ENCODE data around the gene SNAPC2. TPM values are rescaled to one million over a fixed set of nuclear protein-coding genes. Genes with fewer than 3 reads are reported as not detected.

SNAPC2 gene
- total and polyA plus RNA-seq, 7 donors, result 11.6 to 31.2 (median 20.3) TPM

- WGBS, 2 donors, result 92 to 95% methylated on average over 12 of the region's 12 CpGs
- peaks cover 42 to 97% (median 50%) of the 10 kb centered on the region in 4 donors for H3K36me3 ChIP-seq
These were observed 46.0 kb downstream of the SNAPC2 start for GRCh38 chr19:7965921-7966665.

GRCh38 chr19:7968008-7968795, 48.1 kb downstream of the SNAPC2 start:
- no peak overlapping the region for H3K27ac ChIP-seq
- no peaks in the 10 kb centered on the region for H3K9me3 ChIP-seq
- intact Hi-C loops (cut with DNase I), result no loop called here
- no peaks in the 10 kb centered on the region for H3K4me1 ChIP-seq
- H3K4me3 ChIP-seq, result no peak overlapping the region
- H3K36me3 ChIP-seq, result peaks cover 37 to 97% (median 49%) of the 10 kb centered on the region in 4 donors
- no peak for DNase-seq
- TF ChIP-seq POLR2A (IDR thresholded peaks at IDR 0.05) (no peak), CTCF (IDR thresholded peaks at IDR 0.05) (no peak), EP300 (IDR thresholded peaks at IDR 0.05) (no peak), POLR2AphosphoS5 (IDR thresholded peaks at IDR 0.05) (no peak)
- H3K27me3 ChIP-seq, result no peaks in the 10 kb centered on the region
- 95 to 96% methylated on average over 15 of the region's 15 CpGs for WGBS, 2 donors

More at GRCh38 chr19:7965921-7966665, 46.0 kb downstream of the SNAPC2 start:
- Histone ChIP-seq H3K9me3 (no peaks in the 10 kb centered on the region), H3K27me3 (no peaks in the 10 kb centered on the region), H3K27ac (no peak overlapping the region), H3K4me3 (no peak overlapping the region), H3K4me1 (no peaks in the 10 kb centered on the region)
- TF ChIP-seq POLR2AphosphoS5 (IDR thresholded peaks at IDR 0.05) (no peak), EP300 (IDR thresholded peaks at IDR 0.05) (no peak), CTCF (IDR thresholded peaks at IDR 0.05) (no peak), POLR2A (IDR thresholded peaks at IDR 0.05) (no peak)
- DNase-seq, result no peak
- intact Hi-C loops (cut with DNase I), result no loop called here

- Histone ChIP-seq H3K27ac (no peak overlapping the region), H3K9me3 (no peaks in the 10 kb centered on the region), H3K4me1 (no peaks in the 10 kb centered on the region), H3K4me3 (no peak overlapping the region), H3K36me3 (peaks cover 33 to 97% (median 50%) of the 10 kb centered on the region in 4 donors), H3K27me3 (no peaks in the 10 kb centered on the region)
- no peak for DNase-seq
- TF ChIP-seq CTCF (IDR thresholded peaks at IDR 0.05) (no peak), EP300 (IDR thresholded peaks at IDR 0.05) (no peak), POLR2AphosphoS5 (IDR thresholded peaks at IDR 0.05) (no peak), POLR2A (IDR thresholded peaks at IDR 0.05) (no peak)
- 90 to 94% methylated on average over 20 of the region's 20 CpGs for WGBS, 2 donors
- intact Hi-C loops (cut with DNase I), result no loop called here
These were observed 48.8 kb downstream of the SNAPC2 start for GRCh38 chr19:7968796-7969554.

- Histone ChIP-seq H3K4me1 (no peaks in the 10 kb centered on the region), H3K27me3 (no peaks in the 10 kb centered on the region), H3K9me3 (no peaks in the 10 kb centered on the region), H3K27ac (no peak overlapping the region), H3K36me3 (peaks cover 33 to 97% (median 53%) of the 10 kb centered on the region in 4 donors), H3K4me3 (no peak overlapping the region)
- intact Hi-C loops (cut with DNase I), result no loop called here
- no peak for DNase-seq
- WGBS, 2 donors, result 95% methylated on average over 11 of the region's 11 CpGs
- TF ChIP-seq POLR2A (IDR thresholded peaks at IDR 0.05), result no peak
- no peak for TF ChIP-seq EP300 (IDR thresholded peaks at IDR 0.05)
- TF ChIP-seq POLR2AphosphoS5 (IDR thresholded peaks at IDR 0.05), result no peak
- TF ChIP-seq CTCF (IDR thresholded peaks at IDR 0.05), result no peak
These were observed 49.4 kb downstream of the SNAPC2 start for GRCh38 chr19:7969555-7969939.
